22Rv1 (cell line): ENCODE data around the gene SNORC.

Source experiments
- H3K27ac ChIP-seq: fragments of 450-650 bp; 2 replicates; pipeline ENCODE4 v1.5.1; 2017
- CTCF ChIP-seq: fragments of 450-650 bp; IDR thresholded peaks from 2 replicates; pipeline ENCODE4 v1.5.1; 2017; ENCODE audit warnings: mild to moderate bottlenecking
- ZFX ChIP-seq: fragments of 450-650 bp; IDR thresholded peaks from 2 replicates; pipeline ENCODE4 v1.6.1; 2017; ENCODE audit warnings: antibody characterized with exemption, borderline replicate concordance

The SNORC gene

GRCh38 chr2:232884549-232885263, 14.6 kb downstream of the SNORC start:
- no peak overlapping the region for H3K27ac ChIP-seq
- no peak for TF ChIP-seq ZFX
- no peak for TF ChIP-seq CTCF

DNA sequence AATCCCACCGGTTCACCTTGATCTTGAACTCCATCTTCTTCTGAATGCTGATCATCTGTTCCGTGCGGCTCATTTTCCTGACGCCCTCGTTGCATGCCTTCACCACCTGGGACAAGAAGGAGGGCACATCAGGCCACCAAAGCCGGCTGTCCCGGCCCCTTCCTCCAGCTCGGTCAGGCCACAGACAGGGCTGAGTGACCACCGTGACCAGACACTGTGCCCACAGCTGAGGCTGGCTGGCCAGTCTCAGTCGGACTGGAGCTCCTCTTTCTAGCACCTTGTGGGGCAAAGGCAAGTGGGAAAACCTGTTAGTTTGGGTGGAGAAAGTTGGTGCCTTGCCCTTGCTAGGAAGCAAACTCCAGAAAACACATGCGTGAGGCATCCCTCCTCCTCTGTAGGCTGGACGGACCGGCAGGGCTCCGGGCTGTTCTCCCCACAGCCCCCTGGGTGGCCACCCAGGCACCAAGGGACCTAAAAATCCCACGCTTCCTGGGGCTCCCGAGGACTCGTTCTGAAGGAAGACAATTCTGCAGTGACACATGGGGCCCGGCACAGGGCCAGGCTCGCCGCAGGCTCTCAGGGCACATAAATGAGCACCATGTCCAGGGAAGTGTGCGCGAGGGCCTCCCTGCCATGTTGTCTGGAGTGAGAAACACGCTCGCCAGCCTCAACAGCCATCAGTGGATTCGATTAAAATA, 15.3 kb downstream of the SNORC start:
- no peak for TF ChIP-seq ZFX
- TF ChIP-seq CTCF, result no peak
- no peak overlapping the region for H3K27ac ChIP-seq

DNA sequence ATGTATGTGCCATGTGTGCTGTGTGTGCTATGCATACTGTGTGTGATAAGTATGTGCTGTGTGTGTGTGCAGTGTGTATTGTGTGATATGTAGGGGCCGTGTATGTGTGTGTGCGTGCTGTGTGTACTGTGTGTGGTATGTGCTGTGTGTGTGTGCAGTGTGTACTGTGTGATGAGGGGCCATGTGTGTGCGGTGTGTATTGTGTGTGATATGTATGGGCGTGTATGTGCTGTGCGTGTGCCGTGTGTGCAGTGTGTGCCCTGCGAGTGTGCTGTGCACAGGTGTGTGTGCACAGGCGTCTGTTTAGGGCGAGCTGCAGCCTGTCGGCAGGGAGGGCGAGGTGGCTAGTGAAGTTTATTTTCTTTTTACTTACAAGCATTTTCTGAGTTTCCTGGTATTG, 16.1 kb downstream of the SNORC start:
- no peak overlapping the region for H3K27ac ChIP-seq
- TF ChIP-seq ZFX (no peak), CTCF (no peak)

- TF ChIP-seq CTCF (no peak), ZFX (no peak)
- H3K27ac ChIP-seq, result no peak overlapping the region
Measured at GRCh38 chr2:232886632-232887031, 16.6 kb downstream of the SNORC start.

DNA sequence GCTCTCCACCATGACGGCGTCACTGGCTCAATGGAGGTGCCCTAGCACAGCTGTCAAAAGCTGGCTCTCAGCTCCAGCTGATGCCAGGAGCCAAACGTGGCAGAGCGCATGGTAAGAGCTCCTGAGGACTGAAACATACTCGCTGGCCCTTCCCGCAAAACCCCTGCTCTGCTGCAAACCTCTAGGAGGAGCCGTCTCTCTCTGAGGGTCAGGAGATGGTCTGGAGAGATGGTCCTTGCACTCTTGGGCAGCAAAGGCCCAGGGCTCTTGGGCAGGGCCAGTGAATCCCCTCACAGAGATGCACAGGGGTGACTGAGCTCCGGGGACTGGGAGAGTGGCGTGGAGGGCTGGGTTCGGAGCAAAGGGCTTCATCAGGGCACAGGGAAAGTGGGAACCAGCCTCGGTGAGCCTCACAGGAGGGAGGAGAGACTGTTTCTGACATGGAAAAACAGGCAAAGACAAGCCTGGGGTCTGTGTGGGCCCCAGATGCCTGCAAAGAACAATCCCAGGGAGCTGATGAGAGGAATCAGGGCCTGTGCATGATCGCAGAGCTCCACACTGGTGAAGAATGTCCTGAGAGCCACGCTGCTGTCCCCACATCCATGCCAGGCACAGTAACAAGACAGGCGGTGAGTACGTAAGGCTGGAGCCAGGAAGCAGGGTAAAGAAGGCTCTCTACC, 17.2 kb downstream of the SNORC start:
- TF ChIP-seq CTCF, result no peak
- no peak for TF ChIP-seq ZFX
- H3K27ac ChIP-seq, result no peak overlapping the region

DNA sequence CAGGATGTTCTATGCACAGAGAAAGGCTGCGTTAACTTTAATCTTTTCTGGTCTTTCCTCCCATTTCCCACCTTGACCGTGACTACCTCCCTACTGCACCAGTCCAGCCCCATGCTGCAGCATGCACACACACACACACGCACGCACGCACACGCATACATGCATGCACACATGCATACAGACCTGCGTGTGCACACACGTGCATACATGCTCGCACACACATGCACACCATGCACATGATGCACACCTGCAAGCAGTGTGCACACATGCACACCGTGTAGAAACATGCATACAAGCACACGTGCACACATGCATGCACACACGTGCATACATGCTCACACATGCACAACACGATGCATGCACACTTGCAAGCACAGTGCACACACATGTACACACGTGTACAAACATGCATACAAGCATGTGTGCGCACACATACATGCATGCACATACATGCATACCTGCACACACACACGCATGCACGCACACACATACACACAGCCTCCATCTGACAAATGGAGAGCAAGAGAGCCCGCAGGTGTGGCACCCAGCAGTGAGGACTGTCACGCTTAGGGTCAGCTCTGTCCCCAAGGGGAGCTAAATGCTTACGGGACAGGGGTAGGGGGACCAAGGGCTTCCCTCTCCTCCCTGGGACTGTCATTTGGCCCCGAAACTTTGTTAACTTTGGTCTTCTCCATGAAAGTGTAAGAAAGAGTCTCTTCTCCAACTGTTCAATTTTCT, 18.2 kb downstream of the SNORC start:
- TF ChIP-seq ZFX (no peak), CTCF (no peak)
- no peak overlapping the region for H3K27ac ChIP-seq
